Fibroblast of the aortic adventitia (primary cell): ENCODE data around the gene PDLIM1. TPM values are rescaled to one million over a fixed set of nuclear protein-coding genes. Genes with fewer than 3 reads are reported as not detected.

Source experiments
- DNase-seq: peaks from one replicate; pipeline ENCODE4 v3.0.0-alpha.2; 2010; ENCODE audit warnings: low read depth
- H3K4me3 ChIP-seq: 2 replicates; pipeline ENCODE4 v1.5.1; 2011; ENCODE audit warnings: low read depth, mild to moderate bottlenecking, control low read depth, low read length, moderate library complexity
- CTCF ChIP-seq: IDR thresholded peaks from 2 replicates; pipeline ENCODE4 v1.5.1; 2011; ENCODE audit warnings: mild to moderate bottlenecking, low read length, control low read depth, inconsistent platforms; ENCODE audit not compliant: insufficient read depth
- total RNA-seq: library from RNA; depleted of rRNA; stranded (reverse); fragments of >200 nt; gene quantifications from 2 replicates; pipeline ENCODE4 v1.2.3, GENCODE V29; 2012; ENCODE audit warnings: low replicate concordance

The PDLIM1 gene
- total RNA-seq, 1 donor: 13.5 TPM

GRCh38 chr10:95277614-95278013 lies 13.2 kb downstream of the PDLIM1 start:
- no peak for TF ChIP-seq CTCF
- H3K4me3 ChIP-seq: no peak overlapping the region
- no peak for DNase-seq

GRCh38 chr10:95277201-95277570 lies 13.6 kb downstream of the PDLIM1 start:
- H3K4me3 ChIP-seq: no peak overlapping the region
- no peak for TF ChIP-seq CTCF
- DNase-seq: no peak

GRCh38 chr10:95276367-95277200 lies 14.2 kb downstream of the PDLIM1 start:
- DNase-seq: no peak
- H3K4me3 ChIP-seq: no peak overlapping the region
- TF ChIP-seq CTCF: no peak

GRCh38 chr10:95275726-95276366 lies 15.0 kb downstream of the PDLIM1 start:
- no peak overlapping the region for H3K4me3 ChIP-seq
- TF ChIP-seq CTCF: no peak
- DNase-seq: peak; percentile 90

GRCh38 chr10:95273393-95274312 lies 17.1 kb downstream of the PDLIM1 start:
- no peak overlapping the region for H3K4me3 ChIP-seq
- DNase-seq: peak; percentile 72
- TF ChIP-seq CTCF: no peak

GRCh38 chr10:95268438-95268837 lies 22.4 kb downstream of the PDLIM1 start:
- no peak overlapping the region for H3K4me3 ChIP-seq
- DNase-seq: peak; percentile 55
- no peak for TF ChIP-seq CTCF
